GM12874 (cell line): Measurements from ENCODE around the gene ARID3B.

Source experiments
- TF ChIP-seq, protein P1 (sequence below): IDR thresholded peaks from 2 replicates; pipeline ENCODE4 v1.5.1; 2011; ENCODE audit warnings: low read depth, mild to moderate bottlenecking, control low read depth, low read length, moderate library complexity; ENCODE audit not compliant: insufficient read depth

Gene ARID3B

GRCh38 chr15:74631408-74631807, 90.4 kb downstream of the ARID3B start:
- TF ChIP-seq, protein P1, sequence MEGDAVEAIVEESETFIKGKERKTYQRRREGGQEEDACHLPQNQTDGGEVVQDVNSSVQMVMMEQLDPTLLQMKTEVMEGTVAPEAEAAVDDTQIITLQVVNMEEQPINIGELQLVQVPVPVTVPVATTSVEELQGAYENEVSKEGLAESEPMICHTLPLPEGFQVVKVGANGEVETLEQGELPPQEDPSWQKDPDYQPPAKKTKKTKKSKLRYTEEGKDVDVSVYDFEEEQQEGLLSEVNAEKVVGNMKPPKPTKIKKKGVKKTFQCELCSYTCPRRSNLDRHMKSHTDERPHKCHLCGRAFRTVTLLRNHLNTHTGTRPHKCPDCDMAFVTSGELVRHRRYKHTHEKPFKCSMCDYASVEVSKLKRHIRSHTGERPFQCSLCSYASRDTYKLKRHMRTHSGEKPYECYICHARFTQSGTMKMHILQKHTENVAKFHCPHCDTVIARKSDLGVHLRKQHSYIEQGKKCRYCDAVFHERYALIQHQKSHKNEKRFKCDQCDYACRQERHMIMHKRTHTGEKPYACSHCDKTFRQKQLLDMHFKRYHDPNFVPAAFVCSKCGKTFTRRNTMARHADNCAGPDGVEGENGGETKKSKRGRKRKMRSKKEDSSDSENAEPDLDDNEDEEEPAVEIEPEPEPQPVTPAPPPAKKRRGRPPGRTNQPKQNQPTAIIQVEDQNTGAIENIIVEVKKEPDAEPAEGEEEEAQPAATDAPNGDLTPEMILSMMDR, result no peak

- TF ChIP-seq, protein P1, result peak; percentile 91
Observed at GRCh38 chr15:74631935-74632560, 91.0 kb downstream of the ARID3B start.

GRCh38 chr15:74632601-74633000, 91.6 kb downstream of the ARID3B start:
- TF ChIP-seq, protein P1, result no peak

- TF ChIP-seq, protein P1, result no peak
Observed at GRCh38 chr15:74633781-74634180, 92.8 kb downstream of the ARID3B start.

- TF ChIP-seq, protein P1, result peak; percentile 84
Observed at GRCh38 chr15:74635228-74635627, 94.2 kb downstream of the ARID3B start.

DNA sequence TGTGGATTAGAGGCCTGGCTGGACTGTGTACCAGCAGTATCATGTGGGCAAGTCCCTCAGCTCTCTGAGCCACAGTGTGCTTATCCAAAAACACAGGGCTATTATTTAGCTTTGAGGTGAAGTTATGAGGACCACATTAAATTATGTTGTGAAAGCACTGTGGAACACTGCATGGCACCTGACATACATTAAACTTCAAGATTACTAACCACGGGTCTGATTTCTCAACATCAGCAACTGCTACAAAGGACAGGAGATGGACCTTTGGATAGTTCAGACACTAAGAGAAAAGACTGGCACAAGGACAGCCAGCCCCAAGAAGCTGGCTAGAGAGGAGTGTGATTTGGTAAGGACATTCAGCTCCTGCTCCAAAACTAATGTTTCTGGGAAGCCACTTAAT, 96.0 kb downstream of the ARID3B start:
- TF ChIP-seq, protein P1, result no peak

DNA sequence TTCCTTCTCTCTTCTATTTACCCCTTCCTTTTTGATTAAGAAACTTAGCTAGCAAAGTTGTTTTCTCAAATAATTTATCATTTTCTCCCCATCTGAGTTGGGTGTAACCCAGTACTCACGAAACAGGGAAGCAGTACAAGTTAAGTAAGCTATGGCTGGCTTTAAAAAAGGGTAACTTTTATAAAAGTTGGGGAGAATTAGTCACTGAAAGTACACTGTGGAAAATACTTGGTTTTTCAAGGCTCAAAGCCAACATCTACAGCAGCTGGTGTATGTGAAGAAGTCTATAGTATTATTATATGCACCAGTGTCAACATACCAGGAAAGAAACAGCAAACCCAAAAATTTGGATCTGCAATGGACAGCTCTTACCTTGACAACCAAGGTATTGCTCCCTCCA, 100.1 kb downstream of the ARID3B start:
- TF ChIP-seq, protein P1, result no peak
